Heart left ventricle (tissue), 16 donors: ENCODE results near the gene BMERB1. TPM values are rescaled to one million over a fixed set of nuclear protein-coding genes. Genes with fewer than 3 reads are reported as not detected.

Experiments used
- ATAC-seq, 4 donors: fragments of 200-7000 bp; cut with Tn5 transposase; one replicate each; pipeline ENCODE4 v1.9.1; 2020 to 2022; ENCODE audit warnings: moderate library complexity in 4 of 4, mild to moderate bottlenecking in 3 of 4, moderate number of reproducible peaks in 1 of 4
- DNase-seq, 5 donors: peaks; one replicate each; pipeline ENCODE4 v3.0.0-alpha.2; 2020
- H3K27ac ChIP-seq, 12 donors: fragments of 200-600 bp; sonication (generic) in 4 of 12; one replicate each; pipeline versions ENCODE4 v1.5.0 to v1.8.0; 2016 to 2022; ENCODE audit warnings: mild to moderate bottlenecking in 2 of 12
- H3K27me3 ChIP-seq, 9 donors: fragments of 200-600 bp; sonication (generic) in 2 of 9; one replicate each; pipeline versions ENCODE4 v1.5.1 to v1.8.0; 2016 to 2022; ENCODE audit warnings: mild to moderate bottlenecking in 3 of 9
- H3K36me3 ChIP-seq, 9 donors: fragments of 200-600 bp; sonication (generic) in 2 of 9; one replicate each; pipeline versions ENCODE4 v1.5.0 to v1.8.0; 2018 to 2022; ENCODE audit warnings: mild to moderate bottlenecking in 2 of 9
- H3K4me1 ChIP-seq, 12 donors: fragments of 200-600 bp; sonication (generic) in 4 of 12; one replicate each; pipeline versions ENCODE4 v1.5.0 to v1.8.0; 2016 to 2022; ENCODE audit warnings: mild to moderate bottlenecking in 3 of 12
- H3K4me3 ChIP-seq, 12 donors: fragments of 200-600 bp; sonication (generic) in 4 of 12; one replicate each; pipeline versions ENCODE4 v1.5.0 to v1.8.0; 2017 to 2022; ENCODE audit warnings: mild to moderate bottlenecking in 9 of 12, moderate library complexity in 4 of 12
- H3K9me3 ChIP-seq, 12 donors: fragments of 200-600 bp; sonication (generic) in 4 of 12; one replicate each; pipeline versions ENCODE4 v1.5.0 to v1.8.0; 2016 to 2022; ENCODE audit warnings: mild to moderate bottlenecking in 1 of 12
- POLR2A ChIP-seq, 2 donors: fragments of 450-650 bp; IDR thresholded peaks; one replicate each; pipeline ENCODE4 v1.6.1; 2017; ENCODE audit warnings: antibody characterized with exemption in 2 of 2, mild to moderate bottlenecking in 2 of 2, moderate library complexity in 2 of 2
- WGBS, 4 donors: extraction: QIAGEN DNeasy Blood & Tissue Kit in 2 of 4; methylation state at CpG; one replicate each; pipeline versions ENCODE4 v1.1.5 to v1.1.7; 2013 to 2018; 5-methylcytosine and 5-hydroxymethylcytosine counted together
- intact Hi-C, 10 donors: fragments of 100-400 bp; cut with DNase I; formaldehyde crosslinking; loops; one replicate each; pipeline versions ENCODE4 v1.11.1 to v1.14.2; 2022
- polyA plus RNA-seq, 2 donors: library from polyadenylated mRNA; stranded (reverse); fragments of 200-250 nt; gene quantifications; one replicate each; pipeline ENCODE4 v1.2.3, GENCODE V29; 2013
- total RNA-seq, 9 donors: library from RNA; depleted of rRNA in 2 of 9; stranded (reverse); fragments of >200 nt in 2 of 9; fragmentation: NEBNext Ultra II Directional in 3 of 9; extraction: Animal tissue kit (Norgen Biotek cat#: 25700) in 3 of 9; gene quantifications; one replicate each; pipeline versions ENCODE4 v1.1.0 to v1.2.4, GENCODE V29; 2016 to 2023
- TF ChIP-seq, protein P1 (sequence below), 12 donors: fragments of 200-600 bp; sonication (generic) in 4 of 12; IDR thresholded peaks; one replicate each; pipeline versions ENCODE4 v1.5.0 to v1.8.0; 2018 to 2022; ENCODE audit warnings: antibody characterized with exemption in 12 of 12, mild to moderate bottlenecking in 5 of 12
- donor health status: ischemic (EF 13 %, LVEDD 7.1; RV severe dilation, severe dysfunction).
- donor health status: healthy with polysubstance abuse.
- donor health status: DM: no; HTN: yes; CAD: no.
- donor health status: DM: no; HTN: no; CAD: no.
- donor health status: ischemic (EF 25% LVEDD 6.9; RV normal size, moderate dysfunction).
- donor health status: ischemic (EF 25% LVEDD 5.7; RV mildly dilated, moderate dysfunction).
- donor health status: healthy.
- donor health status: DM: yes; HTN: yes; CAD: no.
- donor health status: ischemic (EF 35%, LVEDD 5.7; RV mildly dilated, moderate dysfunction).
- donor health status: nonischemic (EF 11% LVEDD 7.7; RV severe dilation, severe dysfunction).
- donor health status: DM: yes; HTN: yes; CAD: no.
- donor health status: PGD.
- donor health status: ischemic (EF 29% LVEDD 5.4; RV normal size, mild dysfunction).
- donor health status: nonischemic (EF 23%, LVEDD 6.1; RV moderate dilation, normal function).

BMERB1 gene
- total and polyA plus RNA-seq, 11 donors = 20.8 to 105 (median 70.5) TPM

DNA sequence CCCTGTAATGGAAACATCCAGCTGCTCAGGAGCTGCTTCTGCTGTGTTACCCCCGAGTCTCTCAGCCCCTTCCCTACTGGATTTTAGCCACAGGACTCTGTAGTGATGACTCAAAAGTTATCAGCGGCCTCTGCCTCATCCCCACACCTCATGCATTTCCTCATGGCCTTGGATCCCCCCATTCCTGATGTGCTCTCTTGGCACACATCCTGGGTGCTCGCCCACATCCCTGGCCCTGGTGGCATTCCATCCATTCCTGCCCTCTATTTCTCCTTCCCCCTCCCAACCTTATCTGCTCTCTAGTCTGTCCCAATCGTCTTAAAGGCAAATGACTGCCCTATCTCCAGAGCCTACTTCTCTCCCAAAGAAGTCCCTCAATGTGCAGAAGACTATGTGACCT lies 184.0 kb downstream of the BMERB1 start:
- Histone ChIP-seq H3K4me3 (no peak overlapping the region), H3K36me3 (peaks cover 0 to 100% (median 88%) of the 10 kb centered on the region in 9 donors), H3K27ac (peak overlapping the region in 2 of 12 donors; percentile 10 to 12), H3K27me3 (no peaks in the 10 kb centered on the region), H3K4me1 (peaks cover 0 to 21% (median 13%) of the 10 kb centered on the region in 12 donors), H3K9me3 (no peaks in the 10 kb centered on the region)
- TF ChIP-seq, protein P1, sequence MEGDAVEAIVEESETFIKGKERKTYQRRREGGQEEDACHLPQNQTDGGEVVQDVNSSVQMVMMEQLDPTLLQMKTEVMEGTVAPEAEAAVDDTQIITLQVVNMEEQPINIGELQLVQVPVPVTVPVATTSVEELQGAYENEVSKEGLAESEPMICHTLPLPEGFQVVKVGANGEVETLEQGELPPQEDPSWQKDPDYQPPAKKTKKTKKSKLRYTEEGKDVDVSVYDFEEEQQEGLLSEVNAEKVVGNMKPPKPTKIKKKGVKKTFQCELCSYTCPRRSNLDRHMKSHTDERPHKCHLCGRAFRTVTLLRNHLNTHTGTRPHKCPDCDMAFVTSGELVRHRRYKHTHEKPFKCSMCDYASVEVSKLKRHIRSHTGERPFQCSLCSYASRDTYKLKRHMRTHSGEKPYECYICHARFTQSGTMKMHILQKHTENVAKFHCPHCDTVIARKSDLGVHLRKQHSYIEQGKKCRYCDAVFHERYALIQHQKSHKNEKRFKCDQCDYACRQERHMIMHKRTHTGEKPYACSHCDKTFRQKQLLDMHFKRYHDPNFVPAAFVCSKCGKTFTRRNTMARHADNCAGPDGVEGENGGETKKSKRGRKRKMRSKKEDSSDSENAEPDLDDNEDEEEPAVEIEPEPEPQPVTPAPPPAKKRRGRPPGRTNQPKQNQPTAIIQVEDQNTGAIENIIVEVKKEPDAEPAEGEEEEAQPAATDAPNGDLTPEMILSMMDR (IDR thresholded peaks at IDR 0.05) = no peak
- no peak for TF ChIP-seq POLR2A (IDR thresholded peaks at IDR 0.05)
- DNase-seq (no peak), ATAC-seq (peak in 2 of 4 donors; percentile 18 to 28)
- 62 to 75% (median 68%) methylated on average over 4 of the region's 4 CpGs for WGBS, 4 donors
- intact Hi-C loops = no loop called here

DNA sequence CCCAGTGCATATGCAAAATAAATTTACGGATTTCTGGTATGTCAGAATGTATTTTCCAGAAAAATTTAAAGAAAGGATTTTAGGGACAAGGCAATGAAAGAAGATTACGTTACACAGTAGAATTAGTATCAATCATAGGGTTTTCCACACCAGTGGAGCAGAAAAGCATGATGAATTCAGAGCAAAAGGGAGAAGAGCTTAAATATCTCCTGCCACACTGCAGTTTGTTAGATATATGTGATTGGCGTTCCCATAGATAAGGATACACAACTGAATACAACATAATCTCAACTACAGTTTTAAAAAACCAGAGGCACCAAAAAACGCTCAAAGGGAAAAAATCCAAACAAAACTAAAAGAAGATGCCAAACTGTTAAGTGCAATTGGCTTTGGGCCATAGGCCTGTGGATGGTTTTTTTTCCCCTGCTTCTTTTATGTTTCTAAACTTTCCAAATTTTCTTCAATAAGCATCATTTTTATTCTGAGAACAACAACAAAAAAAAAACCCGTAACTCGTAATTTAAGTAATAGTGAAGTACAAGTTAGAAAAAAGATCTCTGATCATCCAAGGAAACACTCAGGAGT lies 186.3 kb downstream of the BMERB1 start:
- no peak for ATAC-seq
- H3K4me3 ChIP-seq = no peak overlapping the region
- no peak for DNase-seq
- no peaks in the 10 kb centered on the region for H3K9me3 ChIP-seq
- H3K36me3 ChIP-seq = peaks cover 0 to 100% (median 88%) of the 10 kb centered on the region in 9 donors
- peaks cover 0 to 21% (median 13%) of the 10 kb centered on the region in 12 donors for H3K4me1 ChIP-seq
- WGBS, 4 donors = 71 to 81% (median 74%) methylated on average over 6 of the region's 6 CpGs
- H3K27me3 ChIP-seq = no peaks in the 10 kb centered on the region
- H3K27ac ChIP-seq = peak overlapping the region in 11 of 12 donors; percentile 2 to 80 (median 58)
- no peak for TF ChIP-seq POLR2A (IDR thresholded peaks at IDR 0.05)
- TF ChIP-seq, protein P1 (IDR thresholded peaks at IDR 0.05) = no peak
- intact Hi-C loops = loop anchor here in 1 of 10 donors (2.0 kb wide), 1 partner anchor 22 kb away; the partner anchor contains the start of gene MARF1

DNA sequence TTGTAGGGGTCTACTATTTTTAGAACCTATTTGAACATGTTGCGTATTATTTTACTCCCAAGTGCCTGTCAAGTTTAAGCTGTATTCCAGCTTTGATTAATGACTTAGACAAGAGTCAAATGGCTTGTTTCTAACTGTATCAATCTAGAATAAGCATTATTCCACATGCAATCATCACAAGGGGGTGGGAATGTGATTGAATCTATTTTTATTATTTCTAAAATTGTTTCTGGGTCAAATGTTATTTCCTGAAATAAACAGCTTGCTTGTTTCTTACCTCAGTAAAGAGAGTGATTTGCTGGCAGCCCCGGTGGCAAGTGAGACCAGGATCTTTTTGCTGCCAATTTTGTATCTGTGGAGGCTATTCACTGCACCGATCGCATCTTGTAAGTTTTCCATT lies 187.1 kb downstream of the BMERB1 start:
- WGBS, 4 donors = 34 to 48% (median 38%) methylated on average over 4 of the region's 4 CpGs
- intact Hi-C loops = loop anchor here in 1 of 10 donors (2.0 kb wide), 1 partner anchor 21 kb away; the partner anchor contains the start of gene MARF1
- peak overlapping the region in 1 of 12 donors; percentile 2 for H3K4me3 ChIP-seq
- TF ChIP-seq, protein P1 (IDR thresholded peaks at IDR 0.05) = no peak
- TF ChIP-seq POLR2A (IDR thresholded peaks at IDR 0.05) = no peak
- peak in 2 of 5 donors; percentile 40 to 45 for DNase-seq
- no peaks in the 10 kb centered on the region for H3K9me3 ChIP-seq
- H3K4me1 ChIP-seq = peaks cover 0 to 21% (median 13%) of the 10 kb centered on the region in 12 donors
- peak; percentile 24 to 74 (median 56) for ATAC-seq
- peak overlapping the region in 11 of 12 donors; percentile 2 to 80 (median 58) for H3K27ac ChIP-seq
- H3K27me3 ChIP-seq = no peaks in the 10 kb centered on the region
- peaks cover 0 to 100% (median 84%) of the 10 kb centered on the region in 9 donors for H3K36me3 ChIP-seq

DNA sequence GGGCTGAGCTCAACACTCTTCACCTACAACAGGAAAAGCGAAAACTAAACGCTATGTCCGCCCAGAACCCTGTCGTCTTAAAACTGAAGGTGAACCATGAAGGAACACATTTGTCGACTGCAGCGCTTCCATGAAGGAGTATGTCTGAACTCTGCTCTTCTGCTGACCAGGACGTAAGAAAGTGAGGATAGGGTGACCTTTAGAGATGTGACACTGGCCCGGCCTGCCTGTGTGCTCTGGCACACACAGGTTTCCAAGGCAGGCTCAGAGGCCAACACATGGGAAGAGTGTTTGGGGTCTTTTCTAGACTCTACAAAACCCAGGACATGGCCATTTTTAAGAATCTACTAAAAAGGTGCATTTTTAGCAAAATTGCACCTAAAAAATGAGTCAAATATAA lies 187.5 kb downstream of the BMERB1 start:
- WGBS, 4 donors = 49 to 78% (median 66%) methylated on average over 8 of the region's 8 CpGs
- Histone ChIP-seq H3K27ac (peak overlapping the region in 11 of 12 donors; percentile 2 to 80 (median 58)), H3K4me3 (peak overlapping the region in 1 of 12 donors; percentile 2)

More for the DNA sequence above, 187.5 kb downstream of the BMERB1 start:
- H3K36me3 ChIP-seq = peaks cover 0 to 99% (median 80%) of the 10 kb centered on the region in 9 donors
- TF ChIP-seq, protein P1 (IDR thresholded peaks at IDR 0.05) = no peak
- no peak for TF ChIP-seq POLR2A (IDR thresholded peaks at IDR 0.05)
- no peaks in the 10 kb centered on the region for H3K27me3 ChIP-seq
- peak; percentile 66 to 78 (median 72) for ATAC-seq
- H3K9me3 ChIP-seq = no peaks in the 10 kb centered on the region
- peaks cover 0 to 21% (median 13%) of the 10 kb centered on the region in 12 donors for H3K4me1 ChIP-seq
- intact Hi-C loops = loop anchor here in 1 of 10 donors (2.0 kb wide), 1 partner anchor 21 kb away; the partner anchor contains the start of gene MARF1
- DNase-seq = no peak
